ENCODE measurements around the gene CAMKMT. TPM values are rescaled to one million over a fixed set of nuclear protein-coding genes. Genes with fewer than 3 reads are reported as not detected.

CAMKMT gene
- total and polyA plus RNA-seq, 9 of the 15 experiments (the other 6 are each of a cell fraction or from before 2014, with no cell fraction given) = 1.6 to 15.3 (median 7.4) TPM

DNA sequence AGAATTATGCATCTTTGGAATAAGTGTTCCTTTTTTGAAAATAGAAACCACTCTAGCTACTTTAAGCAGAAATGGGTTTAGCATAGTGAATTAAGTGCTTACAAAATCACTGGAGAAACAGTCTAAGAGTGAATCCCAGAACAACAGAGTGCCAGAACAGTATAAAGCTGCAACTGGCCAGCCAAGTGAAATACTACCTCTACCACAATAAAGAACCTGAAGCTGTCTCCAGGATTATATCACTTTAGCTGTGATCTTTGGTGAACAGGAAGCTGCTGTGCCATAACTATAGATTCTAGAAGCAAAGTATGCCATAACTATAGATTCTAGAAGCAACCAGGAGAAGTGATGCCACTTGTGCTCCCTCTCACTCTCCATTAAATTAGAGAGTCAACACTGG is 7.6 kb downstream of the CAMKMT start:
- no TSS peak for BruUV-seq (replicated peaks)
- Histone ChIP-seq H3K27ac (ENCODE audit: extremely low read depth, low read depth, low read length) (no peak overlapping the region), H3K9me3 (replicated peaks; ENCODE audit: control insufficient read depth, insufficient read depth, low read depth, low read length) (no peaks in the 10 kb centered on the region), H3K79me2 (ENCODE audit: control insufficient read depth, insufficient read depth, low read length) (peaks cover 21% of the 10 kb centered on the region; the same call in 2 of the 3 replicates), H2AFZ (ENCODE audit: low read depth, low read length) (no peak overlapping the region), H3K9ac (ENCODE audit: insufficient read depth in 1 of 2, low read depth in 2 of 2, low read length in 2 of 2) (no peak overlapping the region), H3K9me1 (ENCODE audit: control insufficient read depth, insufficient read depth, low read length) (no peaks in the 10 kb centered on the region), H3K36me3 (ENCODE audit: control insufficient read depth, insufficient read depth, low read length) (no peaks in the 10 kb centered on the region; the same call in 2 of the 3 replicates), H3K4me2 (ENCODE audit: insufficient read depth, low read length) (no peak overlapping the region), H3K4me3 (no peak overlapping the region), H4K20me1 (replicated peaks; ENCODE audit: control insufficient read depth, insufficient read depth, low read length) (no peaks in the 10 kb centered on the region), H3K27me3 (ENCODE audit: control insufficient read depth in 2 of 2, insufficient read depth in 2 of 2, low read length in 2 of 2) (no peaks in the 10 kb centered on the region), H3K4me1 (replicated peaks in 1 of 2; ENCODE audit: control insufficient read depth in 2 of 2, insufficient read depth in 2 of 2, low read length in 2 of 2) (peaks cover 0 to 10% of the 10 kb centered on the region in 2 experiments; a peak in 2 of 5 replicates)
- in situ Hi-C loops (cut with MboI) = no loop called here
- no peak for TF ChIP-seq PHF20 (IDR thresholded peaks at IDR 0.05; ENCODE audit: partially characterized antibody)
- TF ChIP-seq THRB (CRISPR knock-in tag; conservative IDR thresholded peaks at IDR 0.05) = no peak
- ChIA-PET POLR2A (interaction anchor here (1.2 to 3.4 kb wide), 3 partner anchors 8 to 12 kb away, joined by 4 to 17 read pairs (median 5); partner anchors contain the start of genes CAMKMT and PREPL), CTCF (ENCODE audit: low intra/inter-chr PET ratio) (no interaction called here)
- DNase-seq (ENCODE audit: extremely low read depth in 1 of 4, low spot score in 3 of 4) = no peak
- intact Hi-C loops (cut with micrococcal nuclease) = no loop called here
- ATAC-seq = no peak
- FAIRE-seq = no peak

GRCh38 chr2:44371445-44371844 is 9.7 kb downstream of the CAMKMT start:
- in situ Hi-C loops (cut with MboI) (no loop called here), intact Hi-C loops (cut with micrococcal nuclease) (no loop called here)
- DNase-seq (ENCODE audit: extremely low read depth in 1 of 4, low spot score in 3 of 4) (no peak), ATAC-seq (no peak), FAIRE-seq (no peak)
- Histone ChIP-seq H3K4me3 (no peak overlapping the region), H2AFZ (ENCODE audit: low read depth, low read length) (no peak overlapping the region), H3K4me1 (replicated peaks in 1 of 2; ENCODE audit: control insufficient read depth in 2 of 2, insufficient read depth in 2 of 2, low read length in 2 of 2) (no peaks in the 10 kb centered on the region), H3K4me2 (ENCODE audit: insufficient read depth, low read length) (no peak overlapping the region), H3K79me2 (ENCODE audit: control insufficient read depth, insufficient read depth, low read length) (peaks cover 4% of the 10 kb centered on the region; the same call in 1 of the 3 replicates), H3K27ac (ENCODE audit: extremely low read depth, low read depth, low read length) (no peak overlapping the region), H3K9me1 (ENCODE audit: control insufficient read depth, insufficient read depth, low read length) (no peaks in the 10 kb centered on the region), H3K9ac (ENCODE audit: insufficient read depth in 1 of 2, low read depth in 2 of 2, low read length in 2 of 2) (no peak overlapping the region), H3K27me3 (ENCODE audit: control insufficient read depth in 2 of 2, insufficient read depth in 2 of 2, low read length in 2 of 2) (no peaks in the 10 kb centered on the region), H4K20me1 (replicated peaks; ENCODE audit: control insufficient read depth, insufficient read depth, low read length) (no peaks in the 10 kb centered on the region), H3K36me3 (ENCODE audit: control insufficient read depth, insufficient read depth, low read length) (no peaks in the 10 kb centered on the region), H3K9me3 (replicated peaks; ENCODE audit: control insufficient read depth, insufficient read depth, low read depth, low read length) (no peaks in the 10 kb centered on the region)
- ChIA-PET POLR2A (interaction anchor here (3.4 kb wide), 1 partner anchor 10 kb away, joined by 17 read pairs; the partner anchor contains the start of genes CAMKMT and PREPL), CTCF (ENCODE audit: low intra/inter-chr PET ratio) (no interaction called here)
- no TSS peak for BruUV-seq (replicated peaks)
- TF ChIP-seq ZNF41 (CRISPR knock-in tag; conservative IDR thresholded peaks at IDR 0.05) = no peak
- TF ChIP-seq SNIP1 (IDR thresholded peaks at IDR 0.05; ENCODE audit: low read depth) = no peak
- no peak for TF ChIP-seq ZNF395 (CRISPR knock-in tag; IDR thresholded peaks at IDR 0.05)
- TF ChIP-seq, protein P1, sequence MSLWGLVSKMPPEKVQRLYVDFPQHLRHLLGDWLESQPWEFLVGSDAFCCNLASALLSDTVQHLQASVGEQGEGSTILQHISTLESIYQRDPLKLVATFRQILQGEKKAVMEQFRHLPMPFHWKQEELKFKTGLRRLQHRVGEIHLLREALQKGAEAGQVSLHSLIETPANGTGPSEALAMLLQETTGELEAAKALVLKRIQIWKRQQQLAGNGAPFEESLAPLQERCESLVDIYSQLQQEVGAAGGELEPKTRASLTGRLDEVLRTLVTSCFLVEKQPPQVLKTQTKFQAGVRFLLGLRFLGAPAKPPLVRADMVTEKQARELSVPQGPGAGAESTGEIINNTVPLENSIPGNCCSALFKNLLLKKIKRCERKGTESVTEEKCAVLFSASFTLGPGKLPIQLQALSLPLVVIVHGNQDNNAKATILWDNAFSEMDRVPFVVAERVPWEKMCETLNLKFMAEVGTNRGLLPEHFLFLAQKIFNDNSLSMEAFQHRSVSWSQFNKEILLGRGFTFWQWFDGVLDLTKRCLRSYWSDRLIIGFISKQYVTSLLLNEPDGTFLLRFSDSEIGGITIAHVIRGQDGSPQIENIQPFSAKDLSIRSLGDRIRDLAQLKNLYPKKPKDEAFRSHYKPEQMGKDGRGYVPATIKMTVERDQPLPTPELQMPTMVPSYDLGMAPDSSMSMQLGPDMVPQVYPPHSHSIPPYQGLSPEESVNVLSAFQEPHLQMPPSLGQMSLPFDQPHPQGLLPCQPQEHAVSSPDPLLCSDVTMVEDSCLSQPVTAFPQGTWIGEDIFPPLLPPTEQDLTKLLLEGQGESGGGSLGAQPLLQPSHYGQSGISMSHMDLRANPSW (CRISPR knock-in tag; IDR thresholded peaks at IDR 0.05) = no peak
- TF ChIP-seq RBBP5 (IDR thresholded peaks at IDR 0.05; ENCODE audit: borderline replicate concordance, insufficient read depth, low read length, poor library complexity, severe bottlenecking) = no peak
